Stimulated activated CD8-positive, alpha-beta memory T cell treated with anti-CD3 and anti-CD28 coated beads, Interleukin-12 subunit alpha, Interleukin-12 subunit beta, amount 100 ng/mL, for 24 hours (primary cell): ENCODE results near the gene NFE2L2.
"Not testable (repeated sequence)": the region's sequence is repeated elsewhere in the genome, so short reads cannot be mapped to it uniquely, and the experiment has no call there.

ENCODE experiments used
- DNase-seq: peaks from one replicate; pipeline ENCODE4 v3.0.0-alpha.2; 2020; ENCODE audit errors: extremely low read depth

NFE2L2 gene

DNA sequence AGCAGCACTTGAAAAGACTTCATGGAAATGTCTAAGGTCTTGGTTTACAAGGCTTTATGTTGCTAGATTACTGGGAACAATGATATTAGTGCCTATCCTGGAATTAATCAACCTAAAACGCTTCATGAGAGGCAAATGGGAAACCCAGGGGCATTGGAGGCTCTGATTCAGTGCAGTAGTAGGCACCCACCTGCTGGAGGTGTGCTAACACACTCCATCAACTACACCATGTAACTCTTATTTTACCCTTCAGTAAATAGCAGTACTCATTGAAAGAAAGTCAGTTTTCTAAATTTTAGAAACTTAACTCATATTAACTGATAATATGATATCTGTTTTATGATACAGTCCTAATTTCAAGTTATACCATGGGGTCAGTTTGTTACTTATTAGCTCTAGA, 69.3 kb downstream of the NFE2L2 start:
- DNase-seq = no peak

GRCh38 chr2:177193240-177193639, 71.3 kb downstream of the NFE2L2 start:
- no peak for DNase-seq

- no peak for DNase-seq
These were observed 71.7 kb downstream of the NFE2L2 start for GRCh38 chr2:177192788-177193187.

DNA sequence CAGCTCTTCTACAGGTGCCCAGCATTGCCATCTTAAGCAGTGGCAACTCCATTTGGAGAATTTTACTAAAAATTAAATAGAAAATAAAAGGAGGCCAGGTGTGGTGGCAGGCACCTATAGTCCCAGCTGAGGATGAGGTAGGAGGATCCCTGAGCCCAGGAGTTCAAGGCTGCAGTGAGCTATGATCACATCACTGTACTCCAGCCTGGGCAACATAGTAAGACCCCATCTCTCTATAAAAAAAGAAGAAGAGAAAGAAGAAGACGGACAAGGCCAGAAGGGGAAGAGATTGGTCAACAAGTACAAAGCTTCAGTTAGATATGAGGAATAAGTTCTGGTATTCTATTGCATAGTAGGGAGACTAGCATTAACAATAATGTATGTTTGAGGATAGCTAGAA, 73.6 kb downstream of the NFE2L2 start:
- no peak for DNase-seq

- no peak for DNase-seq
These were observed 75.8 kb downstream of the NFE2L2 start for GRCh38 chr2:177188482-177189469.

- DNase-seq = no peak
These were observed 76.8 kb downstream of the NFE2L2 start for GRCh38 chr2:177187631-177188312.

DNA sequence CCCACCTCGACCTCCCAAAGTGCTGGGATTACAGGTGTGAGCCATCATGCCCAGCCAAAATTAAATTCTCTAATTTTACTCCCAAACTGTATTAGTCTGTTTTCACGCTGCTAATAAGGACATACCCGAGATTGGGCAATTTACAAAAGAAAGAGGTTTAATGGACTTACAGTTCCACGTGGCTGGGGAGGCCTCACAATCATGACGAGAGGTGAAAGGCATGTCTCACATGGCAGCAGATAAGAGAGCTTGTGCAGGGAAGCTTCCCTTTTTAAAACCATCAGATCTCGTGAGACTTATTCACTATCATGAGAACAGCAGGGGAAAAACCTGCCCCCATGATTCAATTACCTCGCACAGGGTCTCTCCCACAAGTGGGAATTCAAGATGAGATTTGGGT, 78.5 kb downstream of the NFE2L2 start:
- not testable (repeated sequence) for DNase-seq

- DNase-seq = no peak
These were observed 79.9 kb downstream of the NFE2L2 start for GRCh38 chr2:177184606-177185005.

DNA sequence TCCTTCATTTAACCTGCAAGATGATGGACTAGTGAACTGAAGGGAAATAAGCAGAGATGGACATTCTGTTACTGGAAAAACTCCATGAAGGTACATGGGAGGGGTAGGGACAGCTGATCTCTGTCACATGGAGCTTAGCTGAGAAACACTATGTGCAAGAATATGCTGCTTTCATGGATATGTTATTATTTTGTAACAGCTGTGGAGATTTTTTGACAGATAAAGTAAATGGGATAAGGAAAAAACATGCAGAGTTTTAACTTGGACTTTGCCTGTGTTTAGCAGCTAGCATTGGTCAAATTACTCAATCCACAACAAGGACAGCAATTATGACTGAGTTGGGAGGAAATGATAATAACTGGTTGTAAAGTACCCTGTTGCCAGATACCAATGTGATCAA, 80.7 kb downstream of the NFE2L2 start:
- no peak for DNase-seq
